ENCODE measurements around the gene NKPD1.

The NKPD1 gene

GRCh38 chr19:45170146-45171106 lies 9.6 kb upstream of the NKPD1 start:
- TF ChIP-seq CTCF (IDR thresholded peaks at IDR 0.05; ENCODE audit: low read depth, low read length), result no peak
- Histone ChIP-seq H3K27me3 (no peaks in the 10 kb centered on the region), H3K4me3 (ENCODE audit: low read depth, low read length) (no peak overlapping the region), H3K4me1 (no peaks in the 10 kb centered on the region), H3K9me3 (no peaks in the 10 kb centered on the region), H3K36me3 (no peaks in the 10 kb centered on the region)
- DNase-seq, result no peak

GRCh38 chr19:45169602-45170001 lies 8.8 kb upstream of the NKPD1 start:
- Histone ChIP-seq H3K4me3 (ENCODE audit: low read depth, low read length) (no peak overlapping the region), H3K4me1 (no peaks in the 10 kb centered on the region), H3K36me3 (no peaks in the 10 kb centered on the region), H3K9me3 (no peaks in the 10 kb centered on the region), H3K27me3 (no peaks in the 10 kb centered on the region)
- TF ChIP-seq CTCF (IDR thresholded peaks at IDR 0.05; ENCODE audit: low read depth, low read length), result no peak
- DNase-seq, result no peak

GRCh38 chr19:45168767-45169351 lies 8.1 kb upstream of the NKPD1 start:
- Histone ChIP-seq H3K36me3 (no peaks in the 10 kb centered on the region), H3K27me3 (no peaks in the 10 kb centered on the region), H3K9me3 (no peaks in the 10 kb centered on the region), H3K4me1 (no peaks in the 10 kb centered on the region), H3K4me3 (ENCODE audit: low read depth, low read length) (no peak overlapping the region)
- no peak for TF ChIP-seq CTCF (IDR thresholded peaks at IDR 0.05; ENCODE audit: low read depth, low read length)
- DNase-seq, result no peak

- no peaks in the 10 kb centered on the region for H3K4me1 ChIP-seq
- no peaks in the 10 kb centered on the region for H3K36me3 ChIP-seq
- TF ChIP-seq CTCF (IDR thresholded peaks at IDR 0.05; ENCODE audit: low read depth, low read length), result no peak
- no peak overlapping the region for H3K4me3 ChIP-seq (ENCODE audit: low read depth, low read length)
- H3K27me3 ChIP-seq, result no peaks in the 10 kb centered on the region
- no peaks in the 10 kb centered on the region for H3K9me3 ChIP-seq
- DNase-seq, result peak; percentile 43
These were observed 6.0 kb upstream of the NKPD1 start for GRCh38 chr19:45166723-45167252.

GRCh38 chr19:45164577-45165335 lies 4.0 kb upstream of the NKPD1 start:
- Histone ChIP-seq H3K4me1 (no peaks in the 10 kb centered on the region), H3K27me3 (no peaks in the 10 kb centered on the region), H3K4me3 (ENCODE audit: low read depth, low read length) (no peak overlapping the region), H3K36me3 (no peaks in the 10 kb centered on the region), H3K9me3 (no peaks in the 10 kb centered on the region)
- TF ChIP-seq CTCF (IDR thresholded peaks at IDR 0.05; ENCODE audit: low read depth, low read length), result no peak
- peak; percentile 59 for DNase-seq

Measured in BE2C (cell line).